Measurements from ENCODE around the gene STXBP3.

The STXBP3 gene

DNA sequence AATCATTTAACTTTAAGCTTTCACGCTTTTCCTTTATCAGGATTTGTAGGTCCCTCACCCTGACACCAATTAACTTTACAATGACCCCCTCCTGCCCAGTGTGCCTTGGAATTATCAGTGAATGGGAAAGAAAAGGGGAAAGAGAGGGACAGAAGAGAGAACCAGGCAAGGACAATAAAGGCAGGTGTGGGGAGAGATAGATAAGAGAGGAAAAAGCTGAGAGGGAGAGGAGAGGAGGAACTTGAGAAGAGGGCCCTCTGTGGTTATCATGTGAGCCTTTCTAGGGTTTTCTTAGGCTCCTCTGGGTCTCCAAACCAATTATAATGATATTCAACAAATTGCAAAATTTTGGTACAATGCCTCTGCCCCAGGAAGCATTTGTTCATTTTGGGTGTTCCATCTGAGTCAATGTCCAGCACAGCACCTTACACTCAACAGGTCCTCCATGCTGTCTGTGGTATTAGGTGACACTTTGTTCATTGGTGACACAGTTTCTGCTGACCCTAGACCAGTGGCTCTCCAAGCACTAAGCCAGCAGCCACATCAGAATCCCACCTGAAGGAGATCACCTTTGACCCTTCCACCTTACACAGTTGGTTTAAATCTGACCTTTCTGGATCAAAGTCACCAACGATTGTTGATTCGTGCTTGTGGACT lies 96.2 kb downstream of the STXBP3 start:
- Histone ChIP-seq H3K27ac (no peak overlapping the region), H4K20me1 (no peaks in the 10 kb centered on the region), H3K4me2 (no peak overlapping the region), H3K4me3 (no peak overlapping the region), H3K9ac (no peak overlapping the region), H3K4me1 (peaks cover 0 to 2% (median 0%) of the 10 kb centered on the region in 10 experiments; a peak in 5 of 20 replicates), H3K9me3 (replicated peaks in 1 of 11) (peaks cover 0 to 4% (median 0%) of the 10 kb centered on the region in 11 experiments; a peak in 1 of 22 replicates), H3K36me3 (no peaks in the 10 kb centered on the region), H3K27me3 (no peaks in the 10 kb centered on the region)
- no peak for TF ChIP-seq Cebpa-rat (IDR thresholded peaks at IDR 0.05)

DNA sequence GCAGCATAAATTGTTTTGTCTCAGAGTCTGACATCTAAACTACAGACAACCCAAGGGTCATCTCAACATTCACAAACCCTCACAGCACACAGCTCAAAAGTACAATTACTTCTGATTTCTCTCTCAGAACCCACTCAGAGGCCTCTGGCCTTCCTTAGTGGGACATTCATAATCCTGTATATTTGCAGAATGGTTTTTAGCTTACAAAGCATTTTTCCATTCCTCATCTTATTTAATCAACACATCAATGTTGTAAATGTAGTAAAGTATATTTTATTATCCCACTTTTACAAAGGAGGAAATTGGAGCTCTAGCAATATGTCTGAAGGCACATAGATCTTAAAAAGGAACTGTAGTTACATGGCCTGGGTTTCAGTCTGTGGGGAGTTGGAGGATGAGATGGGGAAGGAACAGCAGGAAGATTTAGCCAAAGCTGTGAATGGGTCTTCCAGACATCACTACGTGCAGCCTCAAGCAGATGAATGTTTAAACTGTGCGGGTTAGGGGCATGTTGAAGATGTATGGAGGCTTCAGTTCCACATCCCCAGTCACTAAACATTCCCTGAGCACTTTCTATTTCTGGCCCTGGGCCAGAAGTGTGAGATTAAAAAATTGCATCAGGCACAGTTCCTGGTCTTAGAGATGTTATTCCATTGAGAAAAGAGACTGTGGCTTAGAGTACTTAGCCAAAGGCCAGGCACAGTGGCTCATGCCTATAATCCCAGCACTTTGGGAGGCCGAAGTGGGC lies 97.1 kb downstream of the STXBP3 start:
- Histone ChIP-seq H3K9ac (no peak overlapping the region), H3K4me1 (peaks cover 0 to 11% (median 7%) of the 10 kb centered on the region in 10 experiments; a peak in 17 of 20 replicates), H3K9me3 (replicated peaks in 1 of 11) (no peaks in the 10 kb centered on the region), H3K27ac (no peak overlapping the region), H3K36me3 (no peaks in the 10 kb centered on the region), H3K4me2 (no peak overlapping the region), H3K4me3 (no peak overlapping the region), H3K27me3 (no peaks in the 10 kb centered on the region), H4K20me1 (no peaks in the 10 kb centered on the region)
- no peak for TF ChIP-seq Cebpa-rat (IDR thresholded peaks at IDR 0.05)

GRCh38 chr1:108845446-108845845 lies 99.0 kb downstream of the STXBP3 start:
- Histone ChIP-seq H3K9me3 (replicated peaks in 1 of 11) (no peaks in the 10 kb centered on the region), H3K4me2 (no peak overlapping the region), H3K4me3 (no peak overlapping the region)

GRCh38 chr1:108845991-108846390 lies 99.5 kb downstream of the STXBP3 start:
- no peaks in the 10 kb centered on the region for H4K20me1 ChIP-seq
- no peak for TF ChIP-seq Cebpa-rat (IDR thresholded peaks at IDR 0.05)

More at GRCh38 chr1:108845446-108845845, 99.0 kb downstream of the STXBP3 start:
- no peak overlapping the region for H3K27ac ChIP-seq
- H3K4me1 ChIP-seq, result peaks cover 0 to 30% (median 25%) of the 10 kb centered on the region in 10 experiments; a peak in 18 of 20 replicates
- no peaks in the 10 kb centered on the region for H4K20me1 ChIP-seq
- H3K27me3 ChIP-seq, result no peaks in the 10 kb centered on the region
- no peak overlapping the region for H3K9ac ChIP-seq
- no peak for TF ChIP-seq Cebpa-rat (IDR thresholded peaks at IDR 0.05)
- no peaks in the 10 kb centered on the region for H3K36me3 ChIP-seq

GRCh38 chr1:108847494-108847893 lies 101.0 kb downstream of the STXBP3 start:
- H3K4me2 ChIP-seq, result peak overlapping the region in 1 of 11 experiments; percentile 13; a peak in 1 of 22 replicates
- no peaks in the 10 kb centered on the region for H3K9me3 ChIP-seq (replicated peaks in 1 of 11)
- no peak for TF ChIP-seq Cebpa-rat (IDR thresholded peaks at IDR 0.05)
- H3K27me3 ChIP-seq, result no peaks in the 10 kb centered on the region
- H3K4me1 ChIP-seq, result peaks cover 10 to 51% (median 46%) of the 10 kb centered on the region in 10 experiments
- H3K27ac ChIP-seq, result peak overlapping the region in 2 of 11 experiments; percentile 46 to 90; a peak in 1 of 22 replicates
- H4K20me1 ChIP-seq, result no peaks in the 10 kb centered on the region
- no peak overlapping the region for H3K9ac ChIP-seq
- H3K4me3 ChIP-seq, result no peak overlapping the region
- no peaks in the 10 kb centered on the region for H3K36me3 ChIP-seq

More at GRCh38 chr1:108845991-108846390, 99.5 kb downstream of the STXBP3 start:
- Histone ChIP-seq H3K9me3 (replicated peaks in 1 of 11) (no peaks in the 10 kb centered on the region), H3K27me3 (no peaks in the 10 kb centered on the region), H3K4me2 (no peak overlapping the region), H3K36me3 (no peaks in the 10 kb centered on the region), H3K4me1 (peaks cover 0 to 36% (median 31%) of the 10 kb centered on the region in 10 experiments; a peak in 18 of 20 replicates), H3K4me3 (no peak overlapping the region), H3K27ac (no peak overlapping the region), H3K9ac (no peak overlapping the region)

DNA sequence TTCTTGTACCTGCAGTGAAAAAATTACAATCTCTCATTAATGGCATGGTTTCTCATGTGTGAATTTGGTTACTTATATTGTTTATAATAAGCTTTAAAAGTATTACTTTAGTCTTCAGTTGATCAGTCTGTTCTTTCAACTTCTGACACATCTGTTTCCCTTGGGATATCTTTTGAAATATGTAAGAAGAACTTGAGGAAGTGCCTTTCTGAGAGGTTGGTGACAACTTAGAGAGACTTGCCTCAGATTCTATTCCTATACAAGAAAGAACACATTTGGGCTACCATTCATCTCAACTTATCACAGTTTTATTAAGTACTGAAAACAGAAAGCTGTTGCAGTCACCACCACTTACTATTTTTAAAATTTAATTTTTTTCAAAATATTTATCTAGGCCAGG lies 102.3 kb downstream of the STXBP3 start:
- peaks cover 0 to 8% (median 7%) of the 10 kb centered on the region in 11 experiments; a peak in 11 of 22 replicates for H3K9me3 ChIP-seq (replicated peaks in 1 of 11)
- TF ChIP-seq Cebpa-rat (IDR thresholded peaks at IDR 0.05), result no peak
- H3K27ac ChIP-seq, result peak overlapping the region in 6 of 11 experiments; percentile 6 to 91 (median 70); a peak in 10 of 22 replicates
- no peaks in the 10 kb centered on the region for H4K20me1 ChIP-seq
- H3K4me3 ChIP-seq, result no peak overlapping the region
- no peak overlapping the region for H3K9ac ChIP-seq
- peak overlapping the region in 9 of 11 experiments; percentile 22 to 67 (median 57); a peak in 18 of 22 replicates for H3K4me2 ChIP-seq
- H3K27me3 ChIP-seq, result no peaks in the 10 kb centered on the region
- peaks cover 23 to 64% (median 59%) of the 10 kb centered on the region in 10 experiments for H3K4me1 ChIP-seq
- no peaks in the 10 kb centered on the region for H3K36me3 ChIP-seq

GRCh38 chr1:108850929-108851328 lies 104.5 kb downstream of the STXBP3 start:
- H3K9me3 ChIP-seq (replicated peaks in 1 of 11), result peaks cover 0 to 12% (median 8%) of the 10 kb centered on the region in 11 experiments; a peak in 11 of 22 replicates
- peak overlapping the region in 9 of 11 experiments; percentile 65 to 80 (median 73); a peak in 18 of 22 replicates for H3K4me2 ChIP-seq
- H3K27ac ChIP-seq, result peak overlapping the region in 9 of 11 experiments; percentile 53 to 91 (median 87); a peak in 17 of 22 replicates
- no peaks in the 10 kb centered on the region for H4K20me1 ChIP-seq
- H3K4me1 ChIP-seq, result peaks cover 27 to 68% (median 64%) of the 10 kb centered on the region in 10 experiments
- 0 out of 22 replicates have a peak overlapping the region, but pooled peaks of 1 of the 11 experiments have one; percentile 76 for H3K9ac ChIP-seq
- no peak for TF ChIP-seq Cebpa-rat (IDR thresholded peaks at IDR 0.05)
- no peaks in the 10 kb centered on the region for H3K36me3 ChIP-seq
- H3K4me3 ChIP-seq, result no peak overlapping the region
- H3K27me3 ChIP-seq, result no peaks in the 10 kb centered on the region

DNA sequence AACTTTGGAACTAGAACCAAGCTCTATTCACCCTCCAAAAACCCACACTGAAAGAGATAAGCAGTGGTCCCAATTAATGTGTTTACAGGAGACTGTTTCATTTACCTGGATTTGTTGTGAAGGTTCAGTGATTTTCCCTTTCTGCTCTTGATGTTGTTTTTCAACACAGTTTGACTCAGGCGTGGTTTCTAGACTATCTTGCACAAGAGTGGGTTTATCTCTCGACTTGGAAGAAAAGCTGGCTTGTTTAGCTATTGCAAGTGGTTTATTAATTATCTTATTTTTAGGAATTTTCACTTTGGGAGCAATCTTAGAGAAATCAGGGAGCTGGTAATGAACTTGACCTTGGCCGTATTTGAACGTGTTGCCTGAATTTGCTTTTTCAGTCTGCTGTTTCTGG lies 105.1 kb downstream of the STXBP3 start:
- H3K4me2 ChIP-seq, result peak overlapping the region; percentile 49 to 80 (median 73); a peak in 21 of 22 replicates
- H3K4me3 ChIP-seq, result 0 out of 20 replicates have a peak overlapping the region, but pooled peaks of 1 of the 10 experiments have one; percentile 18
- no peaks in the 10 kb centered on the region for H4K20me1 ChIP-seq
- peaks cover 27 to 68% (median 64%) of the 10 kb centered on the region in 10 experiments for H3K4me1 ChIP-seq
- no peak for TF ChIP-seq Cebpa-rat (IDR thresholded peaks at IDR 0.05)
- H3K9me3 ChIP-seq (replicated peaks in 1 of 11), result peaks cover 0 to 12% (median 8%) of the 10 kb centered on the region in 11 experiments; a peak in 11 of 22 replicates
- no peaks in the 10 kb centered on the region for H3K27me3 ChIP-seq
- H3K9ac ChIP-seq, result peak overlapping the region in 7 of 11 experiments; percentile 68 to 80 (median 72); a peak in 13 of 22 replicates
- H3K36me3 ChIP-seq, result no peaks in the 10 kb centered on the region
- peak overlapping the region in 9 of 11 experiments; percentile 53 to 91 (median 87); a peak in 18 of 22 replicates for H3K27ac ChIP-seq
